NCI-H1105 treated with DMSO at 0.1 percent for 48 hours (cell line): Measurements from ENCODE around the gene MSRB3.
"Not testable (repeated sequence)": the region's sequence is repeated elsewhere in the genome, so short reads cannot be mapped to it uniquely, and the experiment has no call there.

Source experiments
- DNase-seq: peaks from one replicate; lab custom pipeline; 2025; lab: John Stamatoyannopoulos, UW

The MSRB3 gene

DNA sequence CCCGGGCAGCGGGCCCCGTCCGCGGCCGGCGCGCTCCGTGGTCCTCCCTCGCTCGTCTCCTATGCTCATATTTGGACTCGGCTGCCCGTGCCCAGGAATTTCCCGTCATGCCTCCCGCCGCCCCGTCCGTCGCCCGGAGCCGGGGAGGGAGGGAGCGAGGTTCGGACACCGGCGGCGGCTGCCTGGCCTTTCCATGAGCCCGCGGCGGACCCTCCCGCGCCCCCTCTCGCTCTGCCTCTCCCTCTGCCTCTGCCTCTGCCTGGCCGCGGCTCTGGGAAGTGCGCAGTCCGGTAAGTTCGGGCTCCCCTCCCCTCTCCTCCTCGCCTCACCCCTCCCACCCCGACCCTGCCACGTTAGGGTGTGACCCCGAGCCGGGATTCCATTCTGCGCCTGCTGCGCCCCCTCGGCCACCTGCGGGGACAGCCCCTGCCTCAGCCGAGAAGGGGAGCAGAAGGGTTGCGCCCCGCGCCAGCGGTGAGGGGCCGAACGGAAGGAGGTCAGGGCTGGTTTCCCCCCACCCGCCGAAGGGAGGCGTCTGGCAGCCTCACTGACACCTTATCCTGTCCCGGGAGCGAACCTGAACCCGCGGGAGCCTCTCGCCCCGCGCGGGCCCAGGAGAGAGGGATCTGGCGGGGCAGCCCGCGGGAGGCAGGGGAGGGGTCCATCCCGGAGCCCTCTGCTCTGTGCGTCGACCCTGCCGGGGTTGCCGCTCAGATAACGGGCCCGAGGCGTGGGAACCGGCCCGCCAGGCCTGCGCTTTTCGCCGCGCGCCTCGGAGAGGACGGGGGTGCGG lies at the start of gene MSRB3:
TSS of gene MSRB3 (plus strand) at position 108 of the 793 bp plus-strand sequence. CDS start 29,897 bp downstream, outside the sequence.
- no peak for DNase-seq

DNA sequence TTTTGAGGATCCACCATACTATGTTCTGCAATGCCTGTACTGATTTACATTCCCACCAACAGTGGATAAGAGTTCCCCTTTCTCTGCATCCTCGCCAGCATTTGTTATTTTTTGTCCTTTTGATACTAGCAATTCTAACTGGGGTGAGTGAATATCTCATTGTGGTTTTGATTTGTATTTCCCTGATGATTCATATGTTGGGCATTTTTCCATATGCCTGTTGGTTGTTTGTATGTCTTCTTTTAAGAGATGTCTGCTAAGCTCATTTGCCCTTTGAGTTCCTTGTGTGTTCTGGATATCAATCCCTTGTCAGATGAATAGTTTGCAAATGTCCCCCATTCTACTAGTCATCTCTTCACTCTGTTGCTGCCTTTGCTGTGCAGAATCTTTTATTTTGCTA lies 49.0 kb upstream of the MSRB3 start:
- DNase-seq = no peak

DNA sequence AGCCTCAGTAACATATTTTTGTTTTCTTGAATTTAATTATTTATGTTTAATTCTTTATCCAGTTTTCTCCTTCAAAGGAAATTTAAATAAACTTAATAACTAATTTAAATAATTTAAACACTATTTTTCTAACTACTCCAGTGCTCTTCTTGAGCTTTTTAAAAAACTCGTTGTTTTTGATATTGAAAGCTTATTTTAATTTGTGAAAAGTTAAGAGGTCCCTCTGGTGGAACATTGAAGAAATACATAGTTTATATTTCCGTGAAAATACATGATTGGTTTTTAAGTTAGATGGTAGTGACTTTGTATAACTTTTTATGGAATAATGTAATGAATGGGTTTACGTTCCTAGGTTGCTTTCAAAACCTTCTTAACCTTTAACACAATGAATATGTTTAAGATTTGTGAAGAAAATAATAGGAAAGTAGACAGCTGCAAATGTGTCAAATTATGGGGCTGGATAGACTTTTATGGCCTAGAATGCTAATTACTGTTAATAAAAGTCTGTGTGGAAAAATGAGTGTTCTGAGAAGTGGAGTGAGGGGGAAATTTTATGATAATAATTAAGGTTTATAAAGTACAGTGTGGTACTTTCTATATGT lies 45.9 kb upstream of the MSRB3 start:
- peak; percentile 8 for DNase-seq

DNA sequence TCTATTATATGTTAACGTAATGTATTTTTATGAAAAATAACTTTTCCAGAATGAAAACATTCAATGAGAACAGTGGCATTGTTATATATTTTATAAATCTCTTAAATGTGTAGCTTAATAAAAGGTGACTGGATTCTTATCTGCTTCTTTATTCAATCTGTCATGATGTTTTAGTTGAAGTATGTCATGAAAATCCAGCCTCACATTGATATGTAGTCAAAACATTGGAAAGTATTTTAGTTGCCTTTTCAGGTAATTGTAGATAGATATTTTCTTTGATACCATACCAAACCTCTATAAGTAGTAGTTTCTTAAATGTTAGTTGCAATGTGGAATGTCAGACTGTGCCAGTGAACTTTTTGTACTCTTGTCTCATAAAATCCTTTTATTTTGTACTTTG lies 41.3 kb upstream of the MSRB3 start:
- DNase-seq = no peak

DNA sequence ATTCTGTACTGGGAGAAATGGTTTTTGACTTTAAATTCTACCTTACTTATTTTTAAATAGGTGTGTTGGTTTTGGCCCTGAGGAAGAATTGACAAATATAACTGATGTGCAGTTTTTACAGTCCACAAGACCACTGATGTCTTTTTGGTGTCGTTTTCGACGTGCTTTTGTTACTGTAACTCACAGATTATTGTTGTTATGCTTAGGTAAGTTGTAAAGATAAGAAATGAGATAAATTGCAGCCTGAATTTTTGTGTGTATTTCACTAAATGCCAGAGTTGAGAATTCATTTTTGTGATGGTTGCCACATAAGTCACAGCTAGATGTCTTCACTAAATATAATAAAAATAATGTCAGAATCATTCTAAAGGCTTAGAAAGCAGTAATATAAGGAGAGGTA lies 39.9 kb upstream of the MSRB3 start:
- no peak for DNase-seq

DNA sequence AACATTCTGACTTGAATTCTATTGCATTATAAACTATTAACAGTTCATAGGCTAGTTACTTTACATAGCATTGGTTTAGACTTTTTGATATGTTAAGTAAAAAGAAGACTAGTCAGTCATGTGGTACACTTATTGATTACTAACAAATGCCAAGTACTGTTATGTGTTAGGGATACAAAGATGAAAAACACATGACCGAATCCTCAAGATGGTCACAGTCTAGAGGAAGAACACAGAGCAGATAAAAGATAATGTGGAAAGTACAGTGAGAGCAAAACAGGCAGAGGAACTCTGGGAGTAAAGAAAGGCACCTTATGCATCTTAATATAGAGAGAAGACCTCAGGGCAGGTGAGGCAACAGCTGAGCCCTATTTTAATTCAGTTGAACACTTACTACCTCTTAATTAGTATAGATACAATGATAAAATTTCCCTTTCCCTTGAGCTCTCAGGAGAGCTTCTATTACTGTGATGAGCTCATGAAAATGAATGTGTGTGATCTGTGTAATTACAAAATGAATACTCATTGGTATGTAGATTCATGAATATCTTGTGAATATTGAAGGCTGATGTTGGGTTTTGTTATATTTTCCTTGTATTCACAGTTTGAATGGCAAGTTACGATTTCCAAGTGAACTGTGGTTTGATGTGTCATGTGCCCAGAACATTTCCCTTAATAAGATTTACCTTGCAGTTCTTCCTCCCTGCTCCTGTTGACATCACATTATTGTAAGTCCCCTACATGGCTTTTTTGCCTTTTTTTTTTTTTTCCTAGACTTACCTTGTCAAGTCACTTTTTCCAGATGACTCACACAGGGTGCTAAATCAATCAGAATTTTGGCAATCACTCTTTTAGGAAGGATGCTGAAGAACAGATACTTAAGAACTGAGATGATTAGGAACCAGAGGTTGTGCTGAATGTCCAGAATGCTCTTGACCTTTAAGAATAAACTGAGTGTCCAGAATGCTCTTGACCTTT lies 29.5 kb upstream of the MSRB3 start:
- no peak for DNase-seq

DNA sequence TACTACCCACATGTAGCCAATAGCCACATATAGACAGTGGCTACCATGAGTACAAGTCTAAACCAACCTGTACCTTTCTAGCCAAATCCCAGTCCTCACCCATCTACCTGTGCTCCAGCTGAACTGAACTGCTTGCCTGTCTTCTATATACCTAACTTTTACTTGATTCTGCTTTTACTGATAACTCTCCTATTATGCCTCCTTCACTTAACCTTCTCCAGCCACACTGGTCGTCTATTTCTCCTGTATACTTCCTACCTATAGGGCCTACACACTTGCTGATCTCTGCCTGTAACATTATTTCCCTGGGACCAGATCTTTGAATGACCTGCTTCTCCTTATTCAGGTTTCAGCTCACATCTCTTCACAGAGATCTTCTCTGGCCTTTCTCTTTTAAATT lies 26.0 kb upstream of the MSRB3 start:
- no peak for DNase-seq

DNA sequence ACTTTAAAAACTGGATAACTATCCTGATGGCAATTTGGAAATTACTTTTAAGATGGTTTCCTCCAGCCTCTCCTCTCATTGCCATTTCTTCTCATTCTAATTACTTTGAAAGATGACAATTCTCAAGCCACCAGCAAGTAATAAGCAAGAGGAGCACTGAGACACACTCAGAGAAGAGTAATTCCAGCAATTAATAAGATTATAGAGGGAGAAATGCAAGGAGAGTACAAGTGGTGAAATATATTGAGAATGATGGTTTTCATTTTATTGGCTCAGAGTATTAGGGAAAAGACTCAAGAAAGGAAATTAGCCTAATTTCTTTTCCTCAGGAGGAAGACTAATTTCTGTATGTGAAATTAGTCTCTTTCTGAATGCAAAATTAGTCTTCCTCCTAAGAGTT lies 20.5 kb upstream of the MSRB3 start:
- no peak for DNase-seq

DNA sequence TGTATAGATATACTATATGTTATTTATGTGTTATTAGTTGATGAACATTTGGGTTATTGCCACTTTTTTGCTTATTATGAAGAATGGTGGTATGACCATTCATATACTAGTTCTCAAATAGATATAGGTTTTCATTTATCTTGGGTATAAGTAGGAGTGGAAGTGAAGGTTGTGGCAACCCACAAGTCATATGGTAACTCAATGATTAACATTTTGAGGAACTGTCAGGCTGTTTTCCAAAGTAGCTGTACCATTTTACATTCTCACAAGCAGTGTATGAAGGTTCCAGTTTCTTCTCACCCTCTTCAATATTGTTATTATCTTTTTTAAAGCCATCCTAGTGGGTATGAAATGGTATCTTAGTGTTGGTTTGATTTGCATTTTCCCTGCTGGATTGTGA lies 19.0 kb upstream of the MSRB3 start:
- DNase-seq = no peak

DNA sequence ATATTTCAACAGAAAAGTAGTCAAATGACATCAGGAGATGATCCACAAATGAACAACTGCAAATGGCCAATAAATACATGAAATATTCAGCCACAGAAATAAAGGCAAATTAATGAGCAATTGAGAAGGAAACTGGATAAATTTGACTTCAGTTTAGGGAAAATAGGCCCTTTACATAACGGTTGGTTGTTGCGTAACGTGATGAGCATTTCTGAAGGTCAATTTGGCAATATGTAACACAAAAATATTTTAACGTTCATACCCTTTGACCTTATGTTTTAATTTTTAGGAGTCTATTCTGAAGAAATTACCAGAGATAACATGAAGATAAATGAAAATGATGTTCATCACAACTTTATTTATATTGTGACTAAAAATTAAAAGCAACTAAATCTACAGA lies 14.7 kb upstream of the MSRB3 start:
- DNase-seq = no peak

DNA sequence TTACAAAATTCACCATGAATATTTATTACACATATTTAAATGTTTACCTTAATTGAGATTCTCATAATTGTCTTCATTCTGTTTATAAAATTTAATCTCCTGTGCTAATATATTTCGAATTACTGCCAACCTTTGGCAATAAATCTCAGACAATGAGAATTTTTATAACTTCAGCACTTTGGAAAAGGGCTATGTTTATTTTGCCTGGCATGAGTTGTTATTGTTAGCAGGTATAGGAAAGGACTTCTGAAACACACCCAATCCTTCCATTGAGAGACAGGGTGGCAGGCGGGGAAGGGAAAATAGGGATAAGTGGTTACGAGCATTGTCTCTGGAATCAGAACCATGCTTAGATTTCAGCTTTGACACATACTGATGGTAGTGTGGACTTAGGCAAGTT lies 12.1 kb upstream of the MSRB3 start:
- DNase-seq = no peak

DNA sequence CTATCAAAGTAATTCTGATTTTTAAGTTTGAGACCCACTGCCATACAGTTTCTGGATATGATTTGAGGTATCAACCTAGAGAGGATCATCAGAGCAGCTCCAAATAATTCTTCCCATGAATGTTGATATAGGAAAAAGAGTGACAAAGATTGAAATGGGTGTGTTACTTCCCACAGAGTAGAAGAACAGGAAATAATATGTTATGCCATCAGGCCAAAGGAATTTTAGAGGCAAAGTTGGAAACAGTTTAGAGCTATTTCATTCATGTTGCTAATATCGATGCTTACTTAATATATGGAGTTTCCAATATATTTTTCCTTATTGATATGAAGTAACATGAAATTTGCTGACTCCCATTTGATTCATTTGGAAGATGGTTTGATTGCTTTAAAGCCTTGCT lies 8.9 kb upstream of the MSRB3 start:
- no peak for DNase-seq

DNA sequence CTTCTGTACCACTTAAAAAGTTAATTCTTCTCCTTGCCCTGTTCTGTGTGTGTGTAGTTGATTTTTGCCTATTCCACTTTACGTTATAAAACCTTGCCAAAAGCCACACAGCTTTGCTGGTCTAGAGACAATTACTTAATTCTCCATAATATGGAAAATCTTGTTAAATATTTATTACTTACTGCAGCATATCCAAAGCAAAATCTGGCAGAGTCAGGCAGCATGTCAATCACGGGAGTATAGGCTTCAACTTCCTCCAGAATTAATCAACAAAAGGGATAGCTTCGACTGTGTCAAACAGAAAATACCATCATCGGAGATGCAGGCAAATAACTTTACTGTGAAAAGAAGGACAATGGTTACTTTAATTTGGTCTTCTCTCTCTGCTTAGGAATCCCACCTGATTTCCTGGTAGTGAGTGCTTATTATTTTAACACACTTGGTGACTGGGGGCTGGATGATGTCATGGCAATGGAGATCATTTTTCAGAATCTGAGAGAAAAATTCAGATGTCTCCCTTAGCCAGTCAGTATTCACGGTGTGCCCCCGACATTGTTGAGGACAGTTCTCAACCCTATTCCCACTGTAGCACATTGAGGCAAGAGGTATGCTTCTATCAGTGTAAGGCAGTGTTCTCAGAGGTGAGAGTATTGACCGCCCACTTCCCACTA lies 3.7 kb upstream of the MSRB3 start:
- DNase-seq = no peak

DNA sequence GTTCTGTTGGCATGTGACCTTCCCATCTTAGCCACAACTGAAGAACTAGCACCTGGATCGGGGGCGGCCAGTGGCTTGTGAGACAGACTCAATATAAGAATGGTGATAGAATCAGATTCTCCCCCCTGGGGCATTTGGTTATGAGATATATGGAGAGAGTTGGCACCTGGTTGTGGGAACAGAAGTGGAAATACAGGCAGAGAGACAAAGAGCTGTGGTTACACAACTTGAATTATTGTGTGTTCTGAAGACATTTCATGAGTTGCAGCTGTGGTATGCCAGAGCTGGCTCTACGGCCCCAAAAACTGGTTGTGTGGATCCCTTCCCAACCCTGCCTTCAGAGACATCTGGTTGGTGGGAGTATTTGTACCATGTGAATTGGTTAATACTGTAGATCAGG lies 2.9 kb upstream of the MSRB3 start:
- no peak for DNase-seq

DNA sequence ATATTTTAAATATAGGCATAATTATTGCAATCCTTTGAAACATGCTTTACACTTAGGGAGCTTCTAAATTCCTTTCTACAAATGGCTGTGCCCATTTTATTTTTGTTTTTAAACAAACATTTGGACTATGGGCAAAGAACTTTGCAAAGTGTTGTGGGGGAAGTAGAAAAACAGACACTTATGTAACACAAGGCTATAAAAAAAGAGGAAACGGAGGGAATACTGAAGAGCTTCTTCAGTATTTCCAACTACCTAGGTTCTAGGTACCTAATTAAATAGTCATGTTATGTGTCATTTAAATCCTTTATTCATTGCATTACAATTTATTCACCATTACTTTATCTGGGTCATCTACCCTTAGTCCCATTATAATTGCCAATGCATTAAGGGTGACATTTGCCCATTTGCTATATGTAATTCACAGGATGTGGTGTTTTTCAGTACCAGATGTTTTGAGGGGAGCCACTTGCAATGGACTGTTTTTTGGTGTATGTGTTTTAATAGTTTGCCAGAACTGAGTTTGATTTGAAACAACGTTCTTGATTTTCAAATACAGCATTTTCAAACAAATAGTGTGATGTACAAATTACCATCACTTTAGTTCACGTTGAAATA lies 1.5 kb upstream of the MSRB3 start:
- no peak for DNase-seq

DNA sequence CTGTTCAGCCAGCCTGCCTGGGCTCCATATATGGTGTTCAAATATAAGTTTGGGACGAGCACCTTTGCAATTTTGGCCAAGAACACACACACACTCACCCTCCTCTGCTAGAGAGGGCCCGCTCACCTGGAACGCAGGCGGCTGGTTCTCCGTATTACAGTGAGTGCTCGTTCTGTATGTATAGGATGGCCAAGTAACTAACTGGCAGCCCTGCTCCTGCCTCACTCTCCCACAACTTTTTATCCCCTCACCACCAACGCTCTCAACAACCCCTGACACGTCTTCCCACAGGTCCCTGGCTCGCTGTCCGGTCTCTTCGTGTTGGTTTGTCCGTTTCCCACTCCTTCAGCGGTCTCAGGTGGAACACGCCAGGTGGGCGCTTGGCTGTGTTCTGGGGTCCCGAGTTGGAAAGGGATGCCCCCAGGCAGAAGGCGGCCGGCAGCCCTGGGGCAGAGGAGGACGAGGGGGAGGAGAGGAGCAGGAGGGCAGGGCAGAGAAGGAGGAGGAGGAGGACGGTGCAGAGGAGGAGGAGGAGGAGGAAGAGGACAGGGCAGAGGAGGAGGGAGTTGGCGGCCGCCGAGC lies 398 bp upstream of the MSRB3 start:
- DNase-seq = no peak

DNA sequence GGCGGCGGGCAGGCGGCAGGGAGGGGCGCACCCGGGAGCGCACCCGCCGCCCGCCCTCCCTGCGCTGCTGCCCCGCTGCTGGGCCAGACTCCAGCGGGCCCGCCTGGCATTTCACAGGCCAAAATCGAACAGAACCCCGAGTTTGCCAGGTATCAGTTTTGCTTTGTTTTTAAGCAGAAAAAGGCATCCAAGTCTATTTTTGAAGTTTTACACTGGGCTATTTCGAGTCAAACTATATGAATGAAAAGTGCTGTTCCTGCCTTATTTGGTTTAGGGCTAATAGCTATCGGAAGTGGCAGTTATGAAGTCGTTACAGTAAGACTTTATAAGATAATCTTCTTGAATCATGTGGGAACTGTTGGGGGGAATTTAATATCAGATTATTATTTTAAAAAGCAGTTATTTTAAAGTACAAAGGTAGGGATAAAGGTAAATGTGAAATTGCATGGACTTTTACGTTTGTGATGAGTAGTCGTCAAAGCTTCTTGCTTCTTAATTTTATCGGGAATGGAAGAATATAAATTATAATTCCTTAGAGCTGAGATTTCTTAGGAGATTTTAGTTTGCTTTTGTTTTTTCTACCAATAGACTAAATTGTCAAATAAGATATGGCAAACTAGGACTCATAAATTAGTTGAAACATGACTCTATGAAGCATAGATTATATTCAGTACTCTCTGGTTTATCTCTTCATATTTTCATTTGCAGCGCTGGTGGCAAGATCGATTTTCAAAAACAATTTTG lies 1.1 kb downstream of the MSRB3 start:
- DNase-seq = no peak

DNA sequence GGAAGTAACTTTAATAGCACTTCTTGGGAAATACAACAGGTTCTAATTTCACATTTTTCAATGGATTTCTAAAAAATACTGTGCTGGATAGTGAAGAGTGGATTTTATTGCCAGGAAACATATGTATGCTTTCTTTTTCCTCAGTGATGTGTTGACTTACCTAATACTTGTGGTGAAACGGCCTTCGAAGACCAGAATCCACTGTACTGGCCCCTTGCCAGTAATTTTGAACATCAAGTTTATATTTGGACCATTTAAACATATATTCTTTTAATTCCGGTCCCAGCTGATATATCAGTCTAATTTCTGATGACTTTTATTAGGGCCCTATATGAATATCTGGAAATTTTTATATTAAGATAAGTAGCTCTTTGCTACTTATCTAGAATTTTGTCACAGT lies 1.8 kb downstream of the MSRB3 start:
- DNase-seq = no peak

DNA sequence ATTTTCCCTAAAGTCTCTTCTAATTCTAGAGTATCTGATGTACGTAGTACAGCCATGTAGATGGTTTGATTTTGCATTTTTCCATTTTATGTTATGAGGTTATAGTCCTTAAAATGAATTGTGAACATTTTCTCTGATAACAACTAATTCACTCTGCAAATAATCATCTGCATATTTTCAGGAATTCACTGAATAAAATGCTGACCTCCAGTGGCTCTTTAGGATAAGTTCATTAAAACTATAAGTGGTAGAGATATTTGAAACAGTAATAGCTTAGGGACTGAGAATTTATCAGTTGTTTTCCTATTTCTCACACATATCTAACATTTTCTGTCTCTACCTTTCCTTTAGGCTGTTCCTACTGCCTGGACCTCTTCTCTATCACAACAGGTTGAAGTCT lies 4.4 kb downstream of the MSRB3 start:
- DNase-seq = no peak

DNA sequence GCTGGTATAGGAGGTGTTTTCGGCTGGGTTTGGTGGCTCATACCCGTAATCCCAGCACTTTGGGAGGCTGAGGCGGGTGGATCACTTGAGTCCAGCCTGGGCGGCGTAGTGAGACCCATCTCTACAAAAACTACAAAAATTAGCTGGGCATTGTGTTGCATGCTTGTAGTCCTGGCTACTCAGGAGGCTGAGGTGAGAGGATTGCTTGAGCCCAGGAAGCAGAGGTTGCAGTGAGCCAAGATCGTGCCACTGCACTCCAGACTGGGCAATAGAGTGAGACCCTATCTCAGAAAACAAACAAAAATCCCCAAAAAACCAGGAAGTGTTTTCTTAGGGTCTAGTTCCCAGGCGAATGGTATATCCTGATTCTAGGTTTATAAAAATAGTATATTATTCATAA lies 7.0 kb downstream of the MSRB3 start:
- not testable (repeated sequence) for DNase-seq

DNA sequence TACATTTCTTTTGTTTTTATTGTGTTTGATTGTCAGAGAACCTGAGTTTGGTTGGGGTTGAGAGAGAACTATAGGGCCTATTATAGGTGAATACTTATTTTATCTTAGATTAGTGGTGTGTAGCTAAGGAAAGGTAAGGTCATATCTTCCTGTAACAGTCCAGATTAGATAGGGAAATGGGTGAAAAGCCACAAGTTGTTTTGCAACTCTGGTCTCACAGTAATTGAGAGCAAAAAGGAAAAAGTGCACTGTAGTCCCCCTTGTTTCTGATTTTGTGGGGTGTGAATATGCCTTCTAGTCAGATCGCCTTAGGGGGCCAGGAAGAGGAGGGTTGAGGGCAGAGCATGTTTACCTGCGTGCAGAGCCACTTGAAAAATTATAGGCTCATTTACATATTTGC lies 8.9 kb downstream of the MSRB3 start:
- no peak for DNase-seq
